Activated CD4-positive, alpha-beta T cell treated with anti-CD3 and anti-CD28 coated beads for 36 hours (primary cell): ENCODE measurements around the gene OR8H3. TPM values are rescaled to one million over a fixed set of nuclear protein-coding genes. Genes with fewer than 3 reads are reported as not detected.

Experiments
- total RNA-seq, 2 experiments: library from RNA; stranded (reverse); gene quantifications; one replicate each; pipeline ENCODE4 v1.2.3, GENCODE V29; 2021

OR8H3 gene
- total RNA-seq, 2 experiments from 2014 or later: not detected

Other genes with a start within 250 kb of the OR8H3 start
- not detected for gene TRIM51, start 239.1 kb upstream of the OR8H3 start, total RNA-seq
- not detected for gene OR5W2, start 207.8 kb upstream of the OR8H3 start, total RNA-seq
- not detected for gene OR5I1, start 186.0 kb upstream of the OR8H3 start, total RNA-seq
- gene OR10AG1, start 152.4 kb upstream of the OR8H3 start, total RNA-seq: not detected
- not detected for gene OR5F1, start 127.7 kb upstream of the OR8H3 start, total RNA-seq
- gene OR5AS1, start 94.7 kb upstream of the OR8H3 start, total RNA-seq: not detected
- gene OR8I2, start 29.1 kb upstream of the OR8H3 start, total RNA-seq: not detected
- not detected for gene OR8H2, start 18.7 kb upstream of the OR8H3 start, total RNA-seq
- not detected for gene OR8J3, start 17.8 kb downstream of the OR8H3 start, total RNA-seq
- not detected for gene OR8K5, start 37.9 kb downstream of the OR8H3 start, total RNA-seq
- not detected for gene OR5J2, start 54.2 kb downstream of the OR8H3 start, total RNA-seq
- gene OR5T2, start 111.9 kb downstream of the OR8H3 start, total RNA-seq: not detected
- gene OR5T3, start 129.9 kb downstream of the OR8H3 start, total RNA-seq: not detected
- not detected for gene OR5T1, start 151.8 kb downstream of the OR8H3 start, total RNA-seq
- gene OR8H1, start 169.9 kb downstream of the OR8H3 start, total RNA-seq: not detected
- not detected for gene OR8K3, start 192.8 kb downstream of the OR8H3 start, total RNA-seq
- gene OR8K1, start 223.7 kb downstream of the OR8H3 start, total RNA-seq: not detected
- gene OR8J1, start 231.9 kb downstream of the OR8H3 start, total RNA-seq: not detected